ENCODE measurements around the gene ABHD3. TPM values are rescaled to one million over a fixed set of nuclear protein-coding genes. Genes with fewer than 3 reads are reported as not detected.
"Not testable (repeated sequence)": the region's sequence is repeated elsewhere in the genome, so short reads cannot be mapped to it uniquely, and the experiment has no call there.

Gene ABHD3
- total RNA-seq, 1 donor from 2014 or later = 13.7 TPM

DNA sequence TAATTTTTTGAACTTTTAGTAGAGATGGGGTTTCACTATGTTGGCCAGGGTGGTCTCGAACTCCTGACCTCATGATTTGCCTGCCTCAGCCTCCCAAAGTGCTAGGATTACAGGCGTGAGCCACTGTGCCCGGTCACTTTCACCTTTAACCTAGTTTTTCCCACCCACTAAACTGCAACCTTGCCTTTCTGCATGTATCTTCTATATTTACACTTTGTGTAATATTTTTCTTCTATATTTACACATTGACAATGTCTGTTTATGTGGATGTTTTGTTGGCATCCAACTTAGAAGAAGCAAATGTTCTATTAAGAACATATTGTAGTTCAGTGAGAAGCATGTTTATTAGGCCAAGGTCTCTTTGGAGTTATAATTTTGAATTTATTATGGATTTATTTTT is 65.8 kb downstream of the ABHD3 start:
- no peaks in the 10 kb centered on the region for H3K36me3 ChIP-seq (ENCODE audit: control insufficient read depth, insufficient read depth, low read length)
- TF ChIP-seq, protein P1, sequence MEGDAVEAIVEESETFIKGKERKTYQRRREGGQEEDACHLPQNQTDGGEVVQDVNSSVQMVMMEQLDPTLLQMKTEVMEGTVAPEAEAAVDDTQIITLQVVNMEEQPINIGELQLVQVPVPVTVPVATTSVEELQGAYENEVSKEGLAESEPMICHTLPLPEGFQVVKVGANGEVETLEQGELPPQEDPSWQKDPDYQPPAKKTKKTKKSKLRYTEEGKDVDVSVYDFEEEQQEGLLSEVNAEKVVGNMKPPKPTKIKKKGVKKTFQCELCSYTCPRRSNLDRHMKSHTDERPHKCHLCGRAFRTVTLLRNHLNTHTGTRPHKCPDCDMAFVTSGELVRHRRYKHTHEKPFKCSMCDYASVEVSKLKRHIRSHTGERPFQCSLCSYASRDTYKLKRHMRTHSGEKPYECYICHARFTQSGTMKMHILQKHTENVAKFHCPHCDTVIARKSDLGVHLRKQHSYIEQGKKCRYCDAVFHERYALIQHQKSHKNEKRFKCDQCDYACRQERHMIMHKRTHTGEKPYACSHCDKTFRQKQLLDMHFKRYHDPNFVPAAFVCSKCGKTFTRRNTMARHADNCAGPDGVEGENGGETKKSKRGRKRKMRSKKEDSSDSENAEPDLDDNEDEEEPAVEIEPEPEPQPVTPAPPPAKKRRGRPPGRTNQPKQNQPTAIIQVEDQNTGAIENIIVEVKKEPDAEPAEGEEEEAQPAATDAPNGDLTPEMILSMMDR (IDR thresholded peaks at IDR 0.05; ENCODE audit: insufficient read depth, low read length, poor library complexity, severe bottlenecking) = no peak
- H3K27me3 ChIP-seq (ENCODE audit: control insufficient read depth, insufficient read depth, low read length) = no peaks in the 10 kb centered on the region
- DNase-seq (ENCODE audit: low read depth) = no peak
- no peak overlapping the region for H3K4me3 ChIP-seq (ENCODE audit: low read depth, low read length)

DNA sequence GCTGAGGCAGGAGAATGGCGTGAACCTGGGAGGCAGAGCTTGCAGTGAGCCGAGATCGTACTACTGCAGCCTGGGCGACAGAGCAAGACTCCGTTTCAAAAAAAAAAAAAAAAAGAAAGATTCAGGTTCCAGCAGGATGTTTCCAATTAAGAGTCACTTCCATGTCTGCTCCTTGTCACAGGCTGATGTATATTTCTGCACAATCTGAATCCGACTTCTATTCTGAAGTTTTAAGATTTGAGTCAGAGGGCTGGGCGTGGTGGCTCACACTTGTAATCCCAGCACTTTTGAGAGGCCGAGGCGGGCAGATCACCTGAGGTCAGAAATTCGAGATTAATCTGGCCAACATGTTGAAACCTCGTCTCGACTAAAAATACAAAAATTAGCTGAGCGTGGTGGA is 67.8 kb downstream of the ABHD3 start:
- Histone ChIP-seq H3K4me3 (ENCODE audit: low read depth, low read length) (no peak overlapping the region), H3K36me3 (ENCODE audit: control insufficient read depth, insufficient read depth, low read length) (peaks cover 1% of the 10 kb centered on the region), H3K27me3 (ENCODE audit: control insufficient read depth, insufficient read depth, low read length) (no peaks in the 10 kb centered on the region)
- no peak for DNase-seq (ENCODE audit: low read depth)
- TF ChIP-seq, protein P1 (IDR thresholded peaks at IDR 0.05; ENCODE audit: insufficient read depth, low read length, poor library complexity, severe bottlenecking) = no peak

DNA sequence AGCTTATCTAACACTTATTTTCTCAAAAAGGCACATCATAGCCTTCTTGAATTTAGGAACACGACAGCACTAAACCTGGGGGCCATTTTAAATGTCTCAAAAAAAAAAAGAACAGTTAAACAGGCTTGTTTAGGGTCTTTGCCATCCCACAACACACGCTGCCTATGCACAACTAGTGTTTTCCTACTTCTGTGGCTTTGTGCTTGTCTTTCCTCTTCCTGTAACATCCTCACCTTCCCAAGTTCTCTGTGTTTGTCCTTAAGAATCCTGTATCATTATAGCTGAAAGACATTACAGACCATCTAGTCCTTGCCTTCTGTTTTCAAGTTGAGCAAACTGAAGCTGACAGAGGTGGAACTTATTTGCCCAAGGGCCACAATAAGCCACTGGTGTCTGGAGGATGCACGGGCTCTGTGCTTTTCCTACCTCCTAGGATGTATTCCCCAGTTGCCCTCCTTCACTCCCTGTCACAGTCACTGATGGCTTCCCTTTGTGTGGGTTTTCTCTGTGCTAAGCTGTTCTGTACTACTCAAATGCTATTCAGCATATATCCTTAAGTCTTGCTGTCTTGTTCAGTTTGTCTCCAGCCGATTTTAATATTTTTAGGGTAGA is 69.9 kb downstream of the ABHD3 start:
- H3K27me3 ChIP-seq (ENCODE audit: control insufficient read depth, insufficient read depth, low read length) = no peaks in the 10 kb centered on the region
- no peak for DNase-seq (ENCODE audit: low read depth)
- no peak overlapping the region for H3K4me3 ChIP-seq (ENCODE audit: low read depth, low read length)
- TF ChIP-seq, protein P1 (IDR thresholded peaks at IDR 0.05; ENCODE audit: insufficient read depth, low read length, poor library complexity, severe bottlenecking) = no peak
- peaks cover 1% of the 10 kb centered on the region for H3K36me3 ChIP-seq (ENCODE audit: control insufficient read depth, insufficient read depth, low read length)

DNA sequence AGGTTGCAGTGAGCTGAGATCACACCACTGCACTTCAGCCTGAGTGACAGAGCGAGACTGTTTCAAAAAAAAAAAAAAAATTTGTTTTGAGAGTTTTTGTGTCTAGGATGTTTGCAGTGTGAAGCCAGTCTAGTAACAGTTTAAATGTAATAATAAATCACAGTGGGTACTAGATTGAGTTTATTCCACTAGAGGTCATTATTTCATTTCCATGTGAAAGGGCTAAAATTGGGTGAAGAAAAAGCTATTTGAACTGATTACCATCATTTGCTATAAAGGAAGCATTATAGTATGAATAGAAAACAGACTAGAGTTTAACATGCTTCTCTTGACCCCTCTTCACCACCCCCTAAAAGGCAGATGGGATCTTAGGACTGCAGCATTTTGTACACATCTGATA is 72.2 kb downstream of the ABHD3 start:
- Histone ChIP-seq H3K4me3 (ENCODE audit: low read depth, low read length) (no peak overlapping the region), H3K27me3 (ENCODE audit: control insufficient read depth, insufficient read depth, low read length) (no peaks in the 10 kb centered on the region), H3K36me3 (ENCODE audit: control insufficient read depth, insufficient read depth, low read length) (peaks cover 1% of the 10 kb centered on the region)
- DNase-seq (ENCODE audit: low read depth) = no peak
- TF ChIP-seq, protein P1 (IDR thresholded peaks at IDR 0.05; ENCODE audit: insufficient read depth, low read length, poor library complexity, severe bottlenecking) = no peak

DNA sequence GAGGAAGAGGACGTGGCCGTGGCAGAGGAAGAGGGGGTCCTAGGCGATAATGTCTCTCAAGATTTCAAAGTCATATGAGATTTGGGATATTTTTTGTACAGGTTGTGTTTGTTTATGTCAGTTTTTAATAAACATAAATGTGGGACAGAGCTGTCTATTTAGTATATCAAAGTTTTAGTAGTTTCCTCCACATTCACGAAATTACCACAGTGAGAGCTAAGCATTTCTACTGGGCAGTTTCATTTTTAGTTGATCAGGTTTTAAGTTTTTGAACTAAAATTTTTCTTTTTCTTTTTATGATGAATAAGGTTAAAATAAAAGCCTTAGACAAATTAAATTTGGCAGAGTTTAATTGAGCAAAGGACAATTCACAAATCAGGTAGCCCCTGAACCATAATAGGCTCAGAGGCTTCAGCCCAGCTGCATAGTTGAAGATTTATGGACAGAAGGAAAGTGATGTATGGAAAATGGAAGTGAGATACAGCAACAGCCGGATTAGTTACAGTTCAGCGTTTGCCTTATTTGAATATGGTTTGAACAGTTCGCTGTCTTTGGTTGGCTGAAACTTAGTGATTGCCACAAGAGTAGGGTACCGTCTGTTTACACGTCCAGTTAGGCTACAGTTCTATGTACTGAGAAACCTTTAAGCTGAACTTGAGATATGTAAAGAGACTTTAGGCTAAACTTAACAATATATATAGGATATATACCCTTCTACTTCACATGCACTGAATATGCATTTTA is 75.3 kb downstream of the ABHD3 start:
- no peak for DNase-seq (ENCODE audit: low read depth)
- H3K36me3 ChIP-seq (ENCODE audit: control insufficient read depth, insufficient read depth, low read length) = peaks cover 1% of the 10 kb centered on the region
- H3K4me3 ChIP-seq (ENCODE audit: low read depth, low read length) = no peak overlapping the region
- TF ChIP-seq, protein P1 (IDR thresholded peaks at IDR 0.05; ENCODE audit: insufficient read depth, low read length, poor library complexity, severe bottlenecking) = no peak
- no peaks in the 10 kb centered on the region for H3K27me3 ChIP-seq (ENCODE audit: control insufficient read depth, insufficient read depth, low read length)

DNA sequence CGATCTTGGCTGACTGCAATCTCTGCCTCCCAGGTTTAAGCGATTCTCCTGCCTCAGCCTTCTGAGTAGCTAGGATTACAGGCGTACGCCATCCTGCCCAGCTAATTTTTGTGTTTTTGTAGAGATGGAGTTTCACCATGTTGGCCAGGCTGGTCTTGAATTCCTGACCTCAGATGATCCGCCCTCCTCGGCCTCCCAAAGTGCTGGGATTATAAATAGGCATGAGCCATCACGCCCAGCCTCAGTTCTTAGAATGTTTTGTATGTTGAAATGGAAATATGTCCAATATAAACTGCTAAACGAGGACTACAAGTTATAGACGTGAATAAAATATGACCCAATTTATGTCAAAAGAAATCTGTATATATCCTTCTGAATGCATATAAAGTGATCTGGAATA is 82.9 kb downstream of the ABHD3 start:
- H3K27me3 ChIP-seq (ENCODE audit: control insufficient read depth, insufficient read depth, low read length); H3K36me3 ChIP-seq (ENCODE audit: control insufficient read depth, insufficient read depth, low read length); H3K4me3 ChIP-seq (ENCODE audit: low read depth, low read length); DNase-seq (ENCODE audit: low read depth): not testable (repeated sequence)

Data from kidney epithelial cell (primary cell).